GM20431 (cell line): Measurements from ENCODE around the gene GTF3C6.
"Not testable (repeated sequence)": the region's sequence is repeated elsewhere in the genome, so short reads cannot be mapped to it uniquely, and the experiment has no call there.

Experiments
- in situ Hi-C: fragments of 300-500 bp; cut with MseI, MboI; formaldehyde crosslinking; loops from one replicate; pipeline ENCODE4 v1.15.0; 2020; ENCODE audit warnings: low sequenced_read_pairs; ENCODE audit not compliant: unreplicated experiment

The GTF3C6 gene

DNA sequence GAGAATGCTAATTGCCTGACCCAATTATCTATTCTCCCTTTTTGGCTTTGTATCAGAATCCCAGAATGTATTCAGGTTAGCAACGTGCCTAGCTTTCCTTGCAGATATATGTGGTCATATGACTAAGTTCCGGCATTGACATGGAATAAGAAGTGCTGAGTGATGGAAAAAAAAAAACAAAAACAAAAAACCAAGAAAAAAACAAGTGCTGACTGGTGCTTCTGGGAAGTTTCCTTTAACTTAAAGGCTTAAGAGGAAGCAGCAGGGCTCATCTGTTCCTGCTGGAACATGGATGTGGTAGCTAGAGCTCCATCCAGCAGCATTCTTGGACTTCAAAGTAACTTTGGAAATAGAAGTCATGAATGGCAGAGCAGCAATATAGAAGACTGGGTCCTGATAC, 13.0 kb downstream of the GTF3C6 start:
- in situ Hi-C loops = loop anchor here (25.0 kb wide), 1 partner anchor 434 kb away; no protein-coding TSS in a partner anchor

DNA sequence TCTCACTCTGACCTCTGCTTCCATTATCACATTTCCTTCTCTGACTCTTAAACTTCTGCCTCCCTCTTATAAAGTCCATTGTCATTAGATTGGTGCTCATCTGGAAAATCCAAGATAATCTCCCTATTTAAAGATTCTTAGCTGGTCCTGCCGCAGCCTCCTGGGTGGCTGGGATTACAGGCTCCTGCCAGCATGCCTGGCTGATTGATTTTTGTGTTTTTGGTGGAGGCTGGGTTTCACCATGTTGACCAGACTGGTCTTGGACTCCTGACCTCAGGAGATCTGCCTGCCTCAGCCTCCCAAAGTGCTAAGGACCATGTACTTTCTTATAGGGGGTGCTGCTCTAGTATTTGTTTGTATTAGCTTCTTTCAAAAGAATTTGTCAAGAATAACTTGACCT, 18.1 kb downstream of the GTF3C6 start:
- in situ Hi-C loops = no loop called here

DNA sequence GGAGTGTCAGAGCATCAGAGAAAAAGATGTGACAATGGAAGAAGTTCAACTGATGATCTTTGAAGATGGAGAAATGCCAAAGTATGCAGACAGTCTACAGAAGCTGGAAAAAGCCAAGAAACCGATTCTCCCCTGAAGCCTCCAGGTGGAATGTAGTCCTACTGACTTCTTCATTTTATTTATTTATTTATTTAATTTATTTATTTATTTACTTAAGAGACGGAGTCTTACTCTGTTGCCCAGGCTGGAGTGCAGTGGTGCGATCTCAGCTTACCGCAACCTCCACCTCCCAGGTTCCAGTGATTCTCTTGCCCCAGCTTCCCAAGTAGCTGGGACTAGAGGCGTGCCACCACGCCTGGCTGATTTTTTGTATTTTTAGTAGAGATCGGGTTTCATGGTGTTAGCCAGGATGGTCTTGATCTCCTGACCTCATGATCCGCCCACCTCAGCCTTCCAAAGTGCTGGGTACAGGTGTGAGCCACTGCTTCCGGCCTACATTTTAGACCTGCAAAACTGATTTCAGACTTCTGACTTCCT, 21.1 kb downstream of the GTF3C6 start:
- in situ Hi-C loops = no loop called here

DNA sequence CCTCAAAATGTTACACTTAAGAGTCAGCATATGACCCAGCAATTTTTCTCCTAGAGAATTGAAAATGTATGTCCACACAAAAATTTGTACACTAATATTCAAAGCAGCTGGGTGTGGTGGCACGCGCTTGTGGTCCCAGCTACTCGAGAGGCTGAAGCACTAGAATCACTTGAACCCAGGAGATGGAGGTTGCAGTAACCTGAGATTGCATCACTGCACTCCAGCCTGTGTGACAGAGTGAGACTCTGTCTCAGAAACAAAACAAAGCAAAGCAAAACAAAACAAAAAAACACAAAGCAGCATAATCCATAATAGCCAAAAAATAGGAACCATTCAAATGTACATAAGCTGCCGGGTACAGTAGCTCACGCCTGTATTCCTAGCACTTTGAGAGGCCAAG, 21.7 kb downstream of the GTF3C6 start:
- in situ Hi-C loops = no loop called here

DNA sequence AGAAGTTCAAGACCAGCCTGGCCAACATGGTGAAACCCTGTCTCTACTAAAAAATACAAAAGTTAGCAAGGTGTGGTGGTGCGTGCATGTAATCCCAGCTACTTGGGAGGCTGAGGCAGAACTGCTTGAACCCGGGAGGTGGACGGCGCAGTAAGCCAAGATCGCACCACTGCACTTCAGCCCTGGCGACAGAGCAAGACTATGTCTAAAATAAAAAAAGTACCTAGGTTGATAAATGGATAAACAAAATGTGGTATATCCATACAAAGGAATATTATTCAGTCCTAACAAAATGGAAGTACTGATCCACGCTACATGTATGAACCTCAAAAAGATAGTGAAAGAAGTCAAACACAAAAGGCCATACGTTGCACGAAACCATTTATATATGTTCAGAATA, 22.1 kb downstream of the GTF3C6 start:
- in situ Hi-C loops = no loop called here

DNA sequence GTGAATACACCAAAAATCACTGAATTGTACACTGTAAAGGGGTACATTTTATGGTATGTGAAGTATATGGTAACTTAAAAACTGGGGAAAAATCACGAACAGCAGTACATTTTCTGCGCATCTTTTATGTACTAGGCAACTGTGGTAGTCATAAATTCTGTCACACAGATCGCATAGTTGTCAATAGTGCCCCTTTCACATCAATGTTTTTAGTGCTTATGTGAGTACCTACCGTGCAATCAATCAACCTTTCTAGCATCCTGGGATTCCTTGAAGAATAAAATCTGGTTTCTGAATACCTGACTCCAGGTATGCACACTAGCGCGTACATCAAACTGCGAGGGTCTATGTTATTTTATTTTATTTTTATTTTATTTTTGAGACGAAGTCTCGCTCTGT, 22.7 kb downstream of the GTF3C6 start:
- in situ Hi-C loops = no loop called here

DNA sequence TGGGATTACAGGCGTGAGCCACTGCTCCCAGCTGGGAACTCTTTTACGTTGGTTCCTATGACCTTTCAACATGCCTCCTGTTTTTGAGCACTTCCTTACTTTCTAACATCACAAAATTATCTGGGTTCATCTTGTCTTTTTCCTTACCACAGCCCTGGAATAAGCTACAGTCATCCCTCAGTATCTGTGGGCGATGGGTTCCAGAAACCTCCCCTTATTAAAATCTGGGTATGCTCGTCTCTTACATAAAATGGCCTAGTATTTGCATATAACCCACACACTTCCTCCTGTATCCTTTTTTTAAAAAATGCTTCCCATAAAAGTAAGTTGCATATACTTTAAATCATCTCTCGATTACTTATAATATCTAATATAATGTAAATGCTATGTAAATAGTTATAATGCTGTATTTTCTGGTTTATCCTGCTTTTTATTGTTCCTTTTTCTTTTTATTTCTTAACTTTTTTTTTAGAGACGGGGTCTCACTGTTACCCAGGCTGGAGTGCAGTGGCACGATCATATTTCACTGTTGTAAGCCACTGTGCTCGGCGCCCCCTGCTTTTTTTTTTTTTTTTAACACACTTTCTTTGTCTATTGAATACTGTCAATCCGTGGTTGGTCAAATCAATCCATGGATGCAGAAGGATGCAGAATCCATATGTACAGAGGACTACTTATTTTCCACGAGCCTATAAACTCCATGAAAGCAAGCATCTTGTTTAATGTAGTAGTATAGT, 32.5 kb downstream of the GTF3C6 start:
- in situ Hi-C loops = no loop called here

DNA sequence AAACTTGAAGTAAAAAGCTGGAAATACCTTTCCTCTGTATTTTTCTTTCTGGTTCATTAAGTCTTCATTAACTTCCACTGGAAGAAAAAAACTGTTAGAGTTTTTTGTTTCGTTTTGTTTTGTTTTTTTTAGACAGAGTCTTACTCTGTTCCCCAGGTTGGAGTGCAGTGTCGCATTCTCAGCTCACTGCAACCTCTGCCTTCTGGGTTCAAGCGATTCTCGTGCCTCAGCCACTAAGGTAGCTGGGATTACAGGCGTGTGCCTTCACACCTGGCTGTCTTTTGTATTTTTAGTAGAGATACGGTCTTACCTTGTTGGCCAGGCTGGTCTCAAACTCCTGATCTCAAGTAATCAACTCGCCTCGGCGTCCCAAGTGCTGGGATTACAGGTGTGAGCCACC, 38.2 kb downstream of the GTF3C6 start:
- in situ Hi-C loops = no loop called here

DNA sequence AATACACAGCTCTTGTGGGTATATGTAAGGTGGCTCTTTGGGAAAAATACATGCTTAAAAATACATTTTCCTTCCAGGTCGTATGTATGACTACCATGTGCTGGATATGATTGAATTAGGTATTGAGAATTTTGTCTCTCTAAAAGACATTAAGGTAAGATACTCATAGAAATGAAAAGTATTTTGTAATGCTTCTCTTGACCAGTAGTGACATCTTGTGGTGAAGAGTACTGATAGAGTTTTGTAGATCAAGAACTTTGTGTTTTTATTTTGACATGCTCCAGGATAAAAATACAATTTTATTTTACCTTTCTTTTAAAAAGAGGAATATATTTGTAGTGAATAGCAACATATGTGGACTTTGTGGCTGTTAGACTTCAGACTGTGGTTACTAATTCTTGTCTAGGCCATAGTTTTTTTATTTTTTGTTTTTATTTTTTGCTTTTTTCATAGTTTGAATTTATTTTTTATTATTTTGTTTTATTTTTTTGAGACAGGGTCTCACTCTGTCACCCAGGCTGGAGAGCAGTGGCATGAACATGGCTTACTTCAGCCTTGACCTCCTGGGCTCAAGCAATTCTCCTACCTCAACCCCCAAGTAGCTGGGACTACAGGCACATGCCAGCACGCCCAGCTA, 41.2 kb downstream of the GTF3C6 start:
- in situ Hi-C loops = no loop called here

DNA sequence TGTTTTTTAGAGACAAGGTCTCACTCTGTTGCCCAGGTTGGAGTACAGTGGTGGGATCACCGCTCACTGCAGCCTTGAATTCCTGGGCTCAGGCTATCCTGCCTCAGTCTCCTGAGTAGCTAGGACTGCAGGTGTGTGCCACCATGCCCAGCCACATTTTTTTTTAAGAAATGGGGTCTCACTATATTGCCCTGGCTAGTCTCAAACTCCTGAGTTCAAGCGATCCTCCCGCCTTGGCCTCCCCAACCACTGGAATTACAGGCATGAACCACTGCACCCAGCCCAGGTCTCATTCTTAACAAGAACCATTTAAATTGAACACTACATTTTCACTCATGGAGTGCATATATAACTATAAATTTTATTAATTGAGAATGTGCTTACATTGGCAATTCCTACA, 43.8 kb downstream of the GTF3C6 start:
- in situ Hi-C loops = no loop called here

DNA sequence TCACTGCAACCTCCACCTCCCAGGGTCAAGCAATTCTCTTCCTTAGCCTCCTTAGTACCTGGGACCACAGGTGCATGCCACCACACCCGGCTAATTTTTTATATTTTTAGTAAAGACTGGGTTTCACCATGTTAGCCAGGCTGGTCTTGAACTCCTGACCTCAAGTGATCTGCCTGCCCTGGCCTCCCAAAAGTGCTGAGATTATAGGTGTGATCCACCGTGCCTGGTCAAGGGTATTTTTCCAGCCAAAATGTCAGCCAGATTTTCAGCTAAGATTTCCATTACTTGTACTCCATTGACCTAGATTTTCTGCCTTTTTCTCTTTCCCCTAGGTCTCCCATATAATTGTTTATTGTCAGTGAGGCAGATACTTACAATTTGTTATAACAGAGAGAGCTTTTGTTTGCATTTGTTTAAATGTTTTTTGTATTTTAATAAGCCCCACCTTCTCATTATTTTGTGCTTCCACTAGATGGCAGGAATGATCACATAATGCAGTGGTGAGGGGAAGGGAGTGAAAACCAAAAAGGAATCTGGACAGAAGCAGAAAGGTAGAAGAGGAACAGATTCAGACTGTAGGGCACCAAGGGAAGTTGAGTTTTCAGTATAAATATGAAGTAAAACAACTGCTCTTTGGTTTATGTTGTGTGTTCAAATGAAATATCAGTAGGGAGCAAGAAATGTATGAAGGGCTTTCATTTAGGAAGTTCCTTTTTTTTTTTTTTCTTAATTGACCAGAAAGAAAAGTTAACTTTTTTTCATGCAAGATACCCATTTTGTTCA, 53.0 kb downstream of the GTF3C6 start:
- in situ Hi-C loops = no loop called here

DNA sequence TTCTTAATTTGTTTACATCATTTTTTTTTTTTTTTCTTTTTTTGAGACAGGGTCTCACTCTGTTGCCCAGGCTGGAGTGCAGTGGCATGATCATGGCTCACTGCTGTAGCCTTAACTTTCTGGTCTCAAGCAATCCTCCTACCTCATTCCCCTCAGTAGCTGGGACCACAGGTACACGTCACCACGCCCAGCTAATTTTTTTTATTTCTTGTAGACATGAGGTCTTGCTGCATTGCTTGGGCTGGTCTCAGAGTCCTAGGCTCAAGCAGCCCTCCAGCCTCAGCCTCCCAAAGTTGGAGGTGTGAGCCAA, 53.6 kb downstream of the GTF3C6 start:
- in situ Hi-C loops = no loop called here

DNA sequence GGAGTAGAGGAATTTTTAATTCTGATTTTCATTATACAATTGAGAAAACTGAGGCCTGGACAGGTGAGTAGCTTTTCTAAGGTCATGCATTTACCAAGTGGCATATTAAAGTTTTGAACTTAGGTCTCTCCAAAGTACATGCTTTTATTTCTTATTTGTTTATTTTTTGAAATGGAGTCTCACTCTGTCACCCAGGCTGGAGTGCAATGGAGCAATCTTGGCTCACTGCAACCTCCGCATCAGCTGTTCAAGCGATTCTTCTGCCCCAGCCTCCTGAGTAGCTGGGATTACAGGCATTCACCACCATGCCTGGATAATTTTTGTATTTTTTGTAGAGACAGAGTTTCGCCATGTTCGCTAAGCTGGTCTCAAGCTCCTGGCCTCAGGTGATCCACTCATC, 54.0 kb downstream of the GTF3C6 start:
- in situ Hi-C loops = not testable (repeated sequence)

DNA sequence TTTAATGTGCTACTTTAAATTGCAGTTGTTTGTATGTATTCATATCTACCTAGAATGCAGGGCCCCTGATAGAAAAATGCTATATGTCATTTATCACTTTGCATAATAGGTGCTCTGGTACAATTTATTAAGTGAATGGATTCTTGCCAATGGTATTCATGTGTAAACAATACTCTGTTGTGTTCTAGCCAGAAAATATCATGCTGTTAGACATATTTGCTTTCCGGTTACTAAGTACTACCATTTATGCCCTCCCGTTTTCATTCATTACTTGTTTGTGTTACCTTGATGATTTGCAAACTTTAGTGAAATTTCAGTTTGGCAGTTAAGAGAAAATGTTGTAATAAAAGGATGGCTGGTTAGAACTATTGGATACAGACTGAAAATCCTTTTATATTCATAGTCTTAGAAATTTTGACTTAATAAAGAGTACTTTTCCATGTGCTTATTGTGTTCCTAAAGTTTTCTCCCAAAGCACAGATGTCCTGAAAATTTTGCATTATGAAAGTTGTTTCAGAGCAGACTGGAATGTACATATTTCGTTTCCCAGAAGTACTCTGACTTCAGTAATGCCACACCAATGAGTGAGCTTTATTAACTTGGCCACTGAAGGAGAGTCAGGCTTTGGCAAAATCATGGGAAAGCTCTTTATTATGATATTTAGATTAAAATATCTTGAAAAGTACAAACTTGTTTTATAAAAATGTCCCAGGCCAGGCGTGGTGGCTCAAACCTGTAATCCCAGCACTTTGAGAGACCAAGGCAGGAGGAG, 54.8 kb downstream of the GTF3C6 start:
- in situ Hi-C loops = no loop called here

DNA sequence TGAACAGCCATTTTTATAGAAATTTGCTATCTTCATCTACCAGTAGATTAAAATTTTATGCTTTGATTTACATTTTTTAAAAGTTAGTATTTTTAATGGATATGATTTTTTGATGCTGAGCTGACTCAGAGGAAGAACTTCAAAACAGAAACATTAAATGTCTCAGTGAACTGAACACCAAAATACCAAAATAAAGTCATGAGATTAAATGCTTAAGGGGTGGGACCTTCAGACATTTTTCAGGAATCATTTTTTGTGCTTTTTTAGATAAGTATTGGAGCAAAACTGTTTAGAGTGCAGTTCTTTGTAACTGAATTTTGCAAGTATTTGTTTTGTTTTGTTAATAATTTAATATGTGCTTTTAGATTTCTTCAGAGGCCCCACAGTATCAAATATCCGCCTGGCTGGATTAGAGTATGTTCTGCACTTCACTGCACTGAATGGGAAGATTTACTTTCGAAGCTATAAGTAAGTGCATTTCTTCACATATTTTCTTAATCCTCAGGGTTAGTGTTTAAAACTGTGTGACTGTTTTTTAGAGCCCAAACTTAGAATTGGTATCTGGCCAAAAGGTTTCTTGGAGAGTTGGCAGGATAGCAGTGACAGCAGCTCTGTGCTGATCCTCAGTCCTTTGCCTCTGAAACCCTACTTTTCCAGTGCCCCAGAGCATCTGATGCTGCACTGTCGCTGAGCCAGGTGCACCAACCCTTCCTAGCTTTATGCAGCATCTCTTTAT, 57.1 kb downstream of the GTF3C6 start:
- in situ Hi-C loops = no loop called here

DNA sequence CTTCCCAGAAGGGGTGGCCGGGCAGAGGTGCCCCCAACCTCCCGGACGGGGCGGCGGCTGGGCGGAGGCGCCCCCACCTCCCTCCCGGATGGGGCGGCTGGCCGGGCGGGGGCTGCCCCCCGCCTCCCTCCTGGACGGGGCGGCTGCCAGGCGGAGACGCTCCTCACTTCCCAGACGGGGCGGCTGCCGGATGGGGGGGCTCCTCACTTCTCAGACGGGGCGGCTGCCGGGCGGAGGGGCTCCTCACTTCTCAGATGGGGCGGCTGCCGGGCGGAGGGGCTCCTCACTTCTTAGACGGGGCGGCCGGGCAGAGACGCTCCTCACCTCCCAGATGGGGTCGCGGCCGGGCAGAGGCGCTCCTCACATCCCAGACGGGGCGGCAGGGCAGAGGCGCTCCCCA, 58.7 kb downstream of the GTF3C6 start:
- in situ Hi-C loops = not testable (repeated sequence)
